SK-N-SH (cell line): ENCODE results near the gene PHLDB2. TPM values are rescaled to one million over a fixed set of nuclear protein-coding genes. Genes with fewer than 3 reads are reported as not detected.

Experiments
- CTCF ChIA-PET: fragments of 300-600, 350-600 bp; formaldehyde crosslinking; extraction: SDS; loops from one replicate; lab custom pipeline; 2021; lab: Yijun Ruan, JAX
- POLR2A ChIA-PET: fragments of 350-600 bp; sonication (Branson Sonifier 250); formaldehyde crosslinking; extraction: SDS; loops from one replicate; lab custom pipeline; 2020; ENCODE audit warnings: antibody characterized with exemption, inconsistent platforms; lab: Yijun Ruan, JAX
- DNase-seq: peaks from one replicate; pipeline ENCODE4 v3.0.0; 2012
- H2AFZ ChIP-seq: fragments of 200-600 bp; sonication (generic); 2 replicates; pipeline ENCODE4 v1.8.1; 2016; ENCODE audit warnings: antibody characterized with exemption, mild to moderate bottlenecking, low read depth
- H3F3A ChIP-seq: fragments of 200-600 bp; sonication (generic); replicated peaks from 2 replicates; pipeline ENCODE3; 2016; ENCODE audit warnings: antibody characterized with exemption, mild to moderate bottlenecking; ENCODE audit not compliant: insufficient read depth
- H3K27ac ChIP-seq, 2 experiments: fragments of 200-500 bp in 1 of 2; fragments of 200-600 bp in 1 of 2; sonication (Bioruptor generic) in 1 of 2; sonication (generic), shearing (Covaris generic) in 1 of 2; 2 replicates each; pipeline versions ENCODE4 v1.5.1 to v1.6.1; 2014 to 2016; ENCODE audit warnings: low read depth in 2 of 2, inconsistent platforms in 1 of 2, low read length in 1 of 2, mild to moderate bottlenecking in 1 of 2, mixed read lengths in 1 of 2
- H3K27me3 ChIP-seq: fragments of 200-600 bp; sonication (generic), shearing (Covaris generic); 2 replicates; pipeline ENCODE4 v1.6.1; 2016; ENCODE audit warnings: mixed run types; ENCODE audit not compliant: insufficient read depth
- H3K36me3 ChIP-seq, 2 experiments: fragments of 200-500 bp in 1 of 2; fragments of 200-600 bp in 1 of 2; sonication (Bioruptor generic) in 1 of 2; sonication (generic) in 1 of 2; replicated peaks in 1 of 2; 2 replicates each; pipeline versions ENCODE3 to v1.5.1; 2014 to 2016; ENCODE audit warnings: low read length in 1 of 2, mild to moderate bottlenecking in 1 of 2; ENCODE audit not compliant: insufficient read depth in 2 of 2, control insufficient read depth in 1 of 2
- H3K4me1 ChIP-seq, 2 experiments: fragments of 200-500 bp in 1 of 2; fragments of 200-600 bp in 1 of 2; sonication (Bioruptor generic) in 1 of 2; sonication (generic), shearing (Covaris generic) in 1 of 2; 2 replicates each; pipeline versions ENCODE4 v1.5.1 to v1.6.1; 2014 to 2016; ENCODE audit warnings: low read depth in 1 of 2, low read length in 1 of 2, mixed run types in 1 of 2; ENCODE audit not compliant: insufficient read depth in 2 of 2, control insufficient read depth in 1 of 2
- H3K4me2 ChIP-seq: fragments of 200-600 bp; sonication (generic), shearing (Covaris generic); 2 replicates; pipeline ENCODE4 v1.6.1; 2017; ENCODE audit warnings: mixed run types
- H3K4me3 ChIP-seq, 2 experiments: fragments of 200-500 bp in 1 of 2; fragments of 200-600 bp in 1 of 2; sonication (Bioruptor generic) in 1 of 2; sonication (generic), shearing (Covaris generic) in 1 of 2; 2 replicates each; pipeline versions ENCODE4 v1.5.1 to v1.8.1; 2014 to 2016; ENCODE audit warnings: low read depth in 2 of 2, inconsistent platforms in 1 of 2, low read length in 1 of 2, mild to moderate bottlenecking in 1 of 2, mixed read lengths in 1 of 2, moderate library complexity in 1 of 2
- H3K79me2 ChIP-seq: fragments of 200-600 bp; sonication (generic); 2 replicates; pipeline ENCODE4 v1.8.1; 2017; ENCODE audit warnings: mild to moderate bottlenecking; ENCODE audit not compliant: insufficient read depth
- H3K9ac ChIP-seq: fragments of 200-600 bp; sonication (generic); 2 replicates; pipeline ENCODE4 v1.6.1; 2017; ENCODE audit warnings: mixed run types
- H3K9me2 ChIP-seq: fragments of 200-600 bp; sonication (generic); 2 replicates; pipeline ENCODE4 v1.6.1; 2017; ENCODE audit warnings: mixed run types
- H3K9me3 ChIP-seq: fragments of 200-600 bp; sonication (generic); 2 replicates; pipeline ENCODE4 v1.6.1; 2017; ENCODE audit warnings: mixed run types, mild to moderate bottlenecking, moderate library complexity
- H4K20me1 ChIP-seq: fragments of 200-600 bp; sonication (generic); 2 replicates; pipeline ENCODE4 v1.6.1; 2017; ENCODE audit warnings: mild to moderate bottlenecking, mixed run types; ENCODE audit not compliant: insufficient read depth
- CHD2 ChIP-seq: fragments of 150-350 bp; IDR thresholded peaks from 2 replicates; pipeline ENCODE4 v1.6.1; 2018; ENCODE audit warnings: low read length; ENCODE audit not compliant: partially characterized antibody
- ELF1 ChIP-seq: IDR thresholded peaks from 2 replicates; pipeline ENCODE4 v1.4.0; 2012
- EP300 ChIP-seq, 2 experiments: IDR thresholded peaks; 2 replicates each; pipeline versions ENCODE4 v1.4.0 to v1.6.1; 2012; ENCODE audit warnings: borderline replicate concordance in 1 of 2, low read depth in 1 of 2, low read length in 1 of 2
- GATA2 ChIP-seq: sonication (generic); formaldehyde crosslinking; IDR thresholded peaks from 2 replicates; pipeline ENCODE4 v1.5.0; 2020; ENCODE audit warnings: mild to moderate bottlenecking, missing genetic modification reagents
- MEF2A ChIP-seq: IDR thresholded peaks from 2 replicates; pipeline ENCODE4 v1.4.0; 2012; ENCODE audit warnings: low read depth, borderline replicate concordance
- NFIC ChIP-seq: IDR thresholded peaks from 2 replicates; pipeline ENCODE4 v1.4.0; 2012; ENCODE audit warnings: borderline replicate concordance
- PBX3 ChIP-seq: IDR thresholded peaks from 2 replicates; pipeline ENCODE4; 2012
- POLR2AphosphoS5 ChIP-seq: IDR thresholded peaks from 2 replicates; pipeline ENCODE4 v1.6.1; 2012; ENCODE audit warnings: low read depth, low read length
- SMC3 ChIP-seq: IDR thresholded peaks from 2 replicates; pipeline ENCODE4 v1.6.1; 2012; ENCODE audit warnings: low read depth, low read length, improper control_type of control experiment
- TAF1 ChIP-seq: IDR thresholded peaks from 2 replicates; pipeline ENCODE4 v1.6.1; 2012; ENCODE audit warnings: low read depth, mild to moderate bottlenecking, low read length, moderate library complexity, borderline replicate concordance
- TEAD4 ChIP-seq: IDR thresholded peaks from 2 replicates; pipeline ENCODE4 v1.4.0; 2012; ENCODE audit warnings: mild to moderate bottlenecking, borderline replicate concordance; ENCODE audit not compliant: insufficient read depth
- USF1 ChIP-seq: IDR thresholded peaks from 2 replicates; pipeline ENCODE4 v1.4.0; 2012; ENCODE audit warnings: low read depth, borderline replicate concordance
- USF2 ChIP-seq: fragments of 150-350 bp; IDR thresholded peaks from 2 replicates; pipeline ENCODE4 v1.6.1; 2017; ENCODE audit warnings: antibody characterized with exemption, low read length, low read depth, borderline replicate concordance
- ZBTB33 ChIP-seq: IDR thresholded peaks from 2 replicates; pipeline ENCODE4 v1.4.0; 2012; ENCODE audit warnings: low read depth, borderline replicate concordance
- WGBS: methylation state at CpG from one replicate; pipeline ENCODE4 v1.1.6; 2017; ENCODE audit warnings: low lambda C conversion rate; 5-methylcytosine and 5-hydroxymethylcytosine counted together
- polyA plus RNA-seq, 3 experiments: library from polyadenylated mRNA; depleted of rRNA; stranded (reverse); fragments of >200 nt; gene quantifications; 2 replicates each; pipeline ENCODE4 v1.2.3, GENCODE V29; 2012

Gene PHLDB2
- polyA plus RNA-seq, 1 of the 3 experiments (the other 2 are of a cell fraction) = 18.0 TPM

- Histone ChIP-seq H4K20me1 (peaks cover 5% of the 10 kb centered on the region), H3K4me1 (peaks cover 2 to 22% of the 10 kb centered on the region in 2 experiments; a peak in 3 of 4 replicates), H3K79me2 (peaks cover 98% of the 10 kb centered on the region), H3K4me3 (no peak overlapping the region), H3K9me3 (no peaks in the 10 kb centered on the region), H3K27ac (peak overlapping the region; percentile 34 to 50), H3K9me2 (no peaks in the 10 kb centered on the region), H3K36me3 (peaks cover 10 to 65% of the 10 kb centered on the region in 2 experiments), H3K4me2 (peak overlapping the region; percentile 44), H3K27me3 (no peaks in the 10 kb centered on the region), H3K9ac (peak overlapping the region; percentile 29; the same call in 1 of the 2 replicates), H3F3A (peaks cover 35% of the 10 kb centered on the region), H2AFZ (no peak overlapping the region)
- CTCF ChIA-PET = no interaction called here
- POLR2A ChIA-PET = no interaction called here
- 22% methylated on average over 2 of the region's 2 CpGs for WGBS
- TF ChIP-seq CHD2 (no peak), TEAD4 (peak; percentile 10; the same call in 1 of the 2 replicates), PBX3 (no peak), TAF1 (no peak), SMC3 (no peak), USF1 (no peak)
- DNase-seq = no peak
Observed at GRCh38 chr3:111910806-111911205, 51.7 kb downstream of the PHLDB2 start.

GRCh38 chr3:111911446-111911845 is 52.4 kb downstream of the PHLDB2 start:
- Histone ChIP-seq H3K4me2 (no peak overlapping the region), H3K4me1 (peaks cover 2 to 29% of the 10 kb centered on the region in 2 experiments; a peak in 3 of 4 replicates), H3K27me3 (no peaks in the 10 kb centered on the region), H2AFZ (no peak overlapping the region), H3K9me2 (no peaks in the 10 kb centered on the region), H4K20me1 (peaks cover 5% of the 10 kb centered on the region), H3K79me2 (peaks cover 98% of the 10 kb centered on the region), H3K27ac (peak overlapping the region; percentile 34 to 50; a peak in 3 of 4 replicates), H3F3A (peaks cover 38% of the 10 kb centered on the region), H3K9me3 (no peaks in the 10 kb centered on the region), H3K9ac (no peak overlapping the region), H3K36me3 (peaks cover 10 to 58% of the 10 kb centered on the region in 2 experiments), H3K4me3 (no peak overlapping the region)
- 94% methylated on average over 3 of the region's 3 CpGs for WGBS
- no peak for TF ChIP-seq GATA2 (CRISPR knock-in tag)
- TF ChIP-seq MEF2A = no peak
- no peak for DNase-seq
- ChIA-PET CTCF (no interaction called here), POLR2A (no interaction called here)

GRCh38 chr3:111913163-111913763 is 54.2 kb downstream of the PHLDB2 start:
- Histone ChIP-seq H3K4me1 (peaks cover 2 to 42% of the 10 kb centered on the region in 2 experiments; a peak in 3 of 4 replicates), H3F3A (peaks cover 51% of the 10 kb centered on the region), H3K27me3 (no peaks in the 10 kb centered on the region), H2AFZ (no peak overlapping the region), H4K20me1 (peaks cover 5% of the 10 kb centered on the region), H3K4me3 (no peak overlapping the region), H3K27ac (no peak overlapping the region), H3K9ac (no peak overlapping the region), H3K79me2 (peaks cover 93% of the 10 kb centered on the region), H3K9me3 (no peaks in the 10 kb centered on the region), H3K4me2 (no peak overlapping the region), H3K36me3 (peaks cover 12 to 57% of the 10 kb centered on the region in 2 experiments), H3K9me2 (no peaks in the 10 kb centered on the region)
- WGBS = 79% methylated on average over 7 of the region's 8 CpGs
- ChIA-PET CTCF (interaction anchor here (1.1 kb wide), 2 partner anchors 41 to 100 kb away, joined by 3 to 4 read pairs; no protein-coding TSS in a partner anchor), POLR2A (no interaction called here)
- no peak for DNase-seq
- no peak for TF ChIP-seq PBX3
- TF ChIP-seq USF2 = no peak
- TF ChIP-seq TEAD4 = no peak
- no peak for TF ChIP-seq POLR2AphosphoS5
- TF ChIP-seq ELF1 = no peak
- no peak for TF ChIP-seq NFIC
- no peak for TF ChIP-seq EP300 (IDR thresholded peaks at IDR 0.05; ENCODE audit: borderline replicate concordance in 1 of 2, low read depth in 1 of 2, low read length in 1 of 2)
- no peak for TF ChIP-seq ZBTB33
- no peak for TF ChIP-seq CHD2
